Parietal lobe (tissue), 1 donor: ENCODE results near the gene USP26. TPM values are rescaled to one million over a fixed set of nuclear protein-coding genes. Genes with fewer than 3 reads are reported as not detected.

Source experiments
- total RNA-seq: library from RNA; depleted of rRNA; stranded (reverse); fragments of >200 nt; gene quantifications from one replicate; pipeline ENCODE4 v1.2.3, GENCODE V29; 2014

USP26 gene
- under 0.01 TPM for total RNA-seq

GRCh38 chrX:133097031-133097430 is at the start of gene USP26:
USP26 (minus strand) TSS chrX:133097109; CDS start chrX:133028220, 68,889 bp downstream.

Other genes starting within 250 kb of the USP26 start
- gene HS6ST2, start 138.5 kb downstream of the USP26 start, total RNA-seq = 5.3 TPM
- not detected for gene TFDP3, start 121.2 kb upstream of the USP26 start, total RNA-seq